GM18909 (cell line): ENCODE results near the gene RPLP1.

ENCODE experiments used
- ATAC-seq: cut with Tn5 transposase; IDR thresholded peaks from one replicate; pipeline ENCODE4 v1.9.1; 2021; ENCODE audit warnings: mild to moderate bottlenecking; ENCODE audit not compliant: unreplicated experiment, poor library complexity

The RPLP1 gene

GRCh38 chr15:69452692-69453521 lies at the start of gene RPLP1:
RPLP1 (plus strand) TSS chr15:69452818; CDS start chr15:69452949, 131 bp downstream.
- ATAC-seq: peak; percentile 82

GRCh38 chr15:69403594-69403993 lies 49.0 kb upstream of the RPLP1 start:
- ATAC-seq: no peak

- no peak for ATAC-seq
Measured at GRCh38 chr15:69405110-69405509, 47.5 kb upstream of the RPLP1 start.

- ATAC-seq: no peak
Measured at GRCh38 chr15:69407719-69408400, 44.8 kb upstream of the RPLP1 start.

- no peak for ATAC-seq
Measured at GRCh38 chr15:69408841-69409240, 43.8 kb upstream of the RPLP1 start.

- no peak for ATAC-seq
Measured at GRCh38 chr15:69410248-69410874, 42.3 kb upstream of the RPLP1 start.

- no peak for ATAC-seq
Measured at GRCh38 chr15:69412274-69412673, 40.3 kb upstream of the RPLP1 start.

GRCh38 chr15:69412701-69413100 lies 39.9 kb upstream of the RPLP1 start:
- no peak for ATAC-seq

- ATAC-seq: peak; percentile 93
Measured at GRCh38 chr15:69413822-69414700, 38.6 kb upstream of the RPLP1 start, which contains the start of gene KIF23. KIF23 (plus strand) TSS chr15:69414349; CDS start chr15:69414466, 117 bp downstream.

- peak; percentile 38 for ATAC-seq
Measured at GRCh38 chr15:69414701-69415167, 37.9 kb upstream of the RPLP1 start.

GRCh38 chr15:69415381-69415780 lies 37.2 kb upstream of the RPLP1 start:
- ATAC-seq: no peak

GRCh38 chr15:69417581-69417980 lies 35.0 kb upstream of the RPLP1 start:
- no peak for ATAC-seq

- no peak for ATAC-seq
Measured at GRCh38 chr15:69421498-69421897, 31.1 kb upstream of the RPLP1 start.

GRCh38 chr15:69422336-69422895 lies 30.2 kb upstream of the RPLP1 start:
- ATAC-seq: no peak

- ATAC-seq: no peak
Measured at GRCh38 chr15:69424001-69424400, 28.6 kb upstream of the RPLP1 start.

GRCh38 chr15:69424748-69425413 lies 27.7 kb upstream of the RPLP1 start:
- ATAC-seq: no peak

- ATAC-seq: no peak
Measured at GRCh38 chr15:69433831-69434230, 18.8 kb upstream of the RPLP1 start.

GRCh38 chr15:69434238-69434637 lies 18.4 kb upstream of the RPLP1 start:
- no peak for ATAC-seq

- ATAC-seq: no peak
Measured at GRCh38 chr15:69434679-69435078, 17.9 kb upstream of the RPLP1 start.
